Stomach (tissue), 9 donors: ENCODE results near the gene ZBTB7A. TPM values are rescaled to one million over a fixed set of nuclear protein-coding genes. Genes with fewer than 3 reads are reported as not detected.
A peak's percentile ranks its signal among the peaks of the same experiment; 100 is the strongest.

Experiments
- DNase-seq, 2 donors: peaks; one replicate each; pipeline versions ENCODE4 v3.0.0 to v3.0.0-alpha.2; 2013 to 2019
- H3K27ac ChIP-seq, 5 donors: fragments of 200-600 bp in 4 of 5; sonication (generic) in 4 of 5; one replicate each; pipeline ENCODE4 v1.5.1; 2013 to 2019; ENCODE audit warnings: mild to moderate bottlenecking in 1 of 5, moderate library complexity in 1 of 5
- H3K27me3 ChIP-seq, 3 donors: fragments of 200-600 bp; sonication (generic); one replicate each; pipeline ENCODE4 v1.5.1; 2017 to 2019; ENCODE audit warnings: mixed run types in 1 of 3
- H3K36me3 ChIP-seq, 4 donors: fragments of 200-600 bp; sonication (generic); 1 replicate in 3 of 4; 2 replicates in 1 of 4; pipeline ENCODE4 v1.5.1; 2016 to 2019
- H3K4me1 ChIP-seq, 4 donors: fragments of 200-600 bp; sonication (generic); one replicate each; pipeline ENCODE4 v1.5.1; 2016 to 2019
- H3K4me3 ChIP-seq, 4 donors: fragments of 200-600 bp; sonication (generic) in 3 of 4; one replicate each; pipeline ENCODE4 v1.5.1; 2016 to 2019; ENCODE audit warnings: mild to moderate bottlenecking in 1 of 4
- H3K9me3 ChIP-seq, 4 donors: fragments of 200-600 bp; sonication (generic); one replicate each; pipeline ENCODE4 v1.5.1; 2016 to 2019
- EP300 ChIP-seq: sonication (generic); formaldehyde crosslinking; IDR thresholded peaks from one replicate; pipeline ENCODE4 v1.6.1; 2017; ENCODE audit warnings: antibody characterized with exemption
- POLR2A ChIP-seq, 4 donors: fragments of 450-650 bp; IDR thresholded peaks; one replicate each; pipeline ENCODE4 v1.6.1; 2016; ENCODE audit warnings: antibody characterized with exemption in 4 of 4, control low read depth in 2 of 4, mild to moderate bottlenecking in 1 of 4, moderate library complexity in 1 of 4
- POLR2AphosphoS5 ChIP-seq, 3 donors: sonication (generic); formaldehyde crosslinking; IDR thresholded peaks; one replicate each; pipeline ENCODE4 v1.6.1; 2016; ENCODE audit warnings: antibody characterized with exemption in 3 of 3
- WGBS, 5 donors: extraction: QIAGEN DNeasy Blood & Tissue Kit in 3 of 5; methylation state at CpG; one replicate each; pipeline versions ENCODE4 v1.1.5 to v1.1.7; 2013 to 2018; 5-methylcytosine and 5-hydroxymethylcytosine counted together
- intact Hi-C: fragments of 100-400 bp; cut with DNase I; formaldehyde crosslinking; loops from one replicate; pipeline ENCODE4 v1.15.1; 2023; ENCODE audit warnings: low total_unique reads
- polyA plus RNA-seq, 3 donors: library from polyadenylated mRNA; stranded (reverse); fragments of 200-250 nt; gene quantifications; one replicate each; pipeline ENCODE4 v1.2.3, GENCODE V29; 2013
- total RNA-seq, 5 donors: library from RNA; depleted of rRNA; stranded (reverse); fragments of >200 nt; gene quantifications; one replicate each; pipeline versions ENCODE4 v1.1.0 to v1.2.3, GENCODE V29; 2014 to 2016
- TF ChIP-seq, protein P1 (sequence below), 7 experiments: fragments of 450-650 bp in 4 of 7; fragments of 200-600 bp in 3 of 7; sonication (generic) in 3 of 7; IDR thresholded peaks; one replicate each; pipeline ENCODE4 v1.5.1; 2016 to 2019; ENCODE audit warnings: antibody characterized with exemption in 7 of 7, control low read depth in 2 of 7, mild to moderate bottlenecking in 1 of 7
- donor health status: healthy with polysubstance abuse.
- donor health status: Bipolar disorder and iron deficiency.
- donor health status: healthy.

Gene ZBTB7A
- total and polyA plus RNA-seq, 8 donors, result 8.0 to 274 (median 35.5) TPM

DNA sequence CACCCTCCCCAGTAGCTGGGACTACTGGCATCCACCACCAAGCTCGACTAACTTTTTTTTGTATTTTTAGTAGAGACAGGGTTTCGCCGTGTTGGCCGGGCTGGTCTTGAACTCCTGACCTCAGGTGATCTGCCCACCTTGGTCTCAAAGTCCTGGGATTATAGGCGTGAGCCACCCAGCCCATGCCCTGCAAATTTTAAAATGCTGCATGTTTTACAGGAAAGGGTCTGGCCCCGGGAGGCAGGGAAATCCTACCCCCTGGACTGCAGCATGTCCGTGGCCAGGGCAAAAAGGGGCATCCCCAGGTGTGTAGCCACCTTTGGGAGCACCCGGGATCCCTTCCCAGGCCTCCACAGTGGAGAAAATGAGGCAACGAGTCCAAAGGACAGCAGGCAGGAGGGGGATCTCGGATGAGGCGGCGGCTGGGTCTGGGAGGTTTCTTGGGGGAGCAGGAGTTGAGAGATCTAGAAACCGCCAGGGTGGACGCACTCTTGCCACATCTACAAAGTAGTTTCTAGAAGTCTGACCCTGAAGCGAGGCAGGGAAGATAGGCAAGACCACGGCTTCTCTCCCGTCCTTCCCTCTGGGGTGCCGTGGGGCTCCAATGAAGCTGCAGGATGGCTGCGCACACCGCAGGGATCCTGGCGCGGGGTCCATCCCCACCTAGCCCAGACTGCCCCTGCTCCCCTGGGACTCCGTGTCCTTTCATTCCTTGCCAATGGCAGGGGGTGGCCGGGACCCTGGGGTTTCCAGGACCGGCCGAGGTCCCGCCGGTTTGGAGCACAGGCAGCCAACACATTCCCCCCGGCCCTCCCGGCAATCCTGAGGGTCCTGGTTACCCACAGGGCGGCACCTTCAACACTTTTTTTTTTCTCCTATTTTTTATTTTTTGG is 21.3 kb upstream of the ZBTB7A start:
- no peak for DNase-seq
- WGBS, 5 donors, result 84 to 88% (median 86%) methylated on average over 31 of the region's 31 CpGs
- peaks cover 15 to 55% (median 36%) of the 10 kb centered on the region in 4 donors for H3K4me1 ChIP-seq

GRCh38 chr19:4086411-4086867 is 19.7 kb upstream of the ZBTB7A start:
- peaks cover 15 to 58% (median 37%) of the 10 kb centered on the region in 4 donors for H3K4me1 ChIP-seq
- intact Hi-C loops, result no loop called here
- no peaks in the 10 kb centered on the region for H3K27me3 ChIP-seq
- H3K9me3 ChIP-seq, result no peaks in the 10 kb centered on the region
- WGBS, 5 donors, result 26 to 36% (median 30%) methylated on average over 14 to 17 of the region's 17 CpGs
- H3K36me3 ChIP-seq, result peaks cover 14 to 24% (median 23%) of the 10 kb centered on the region in 4 donors
- peak in 1 of 2 donors; percentile 42 for DNase-seq
- H3K4me3 ChIP-seq, result no peak overlapping the region
- no peak for TF ChIP-seq POLR2AphosphoS5 (IDR thresholded peaks at IDR 0.05)
- peak overlapping the region in 3 of 5 donors; percentile 35 to 46 (median 38) for H3K27ac ChIP-seq

More for the DNA sequence above, 21.3 kb upstream of the ZBTB7A start:
- no peaks in the 10 kb centered on the region for H3K9me3 ChIP-seq
- peak overlapping the region in 2 of 5 donors; percentile 8 to 20 for H3K27ac ChIP-seq
- no peak for TF ChIP-seq POLR2AphosphoS5 (IDR thresholded peaks at IDR 0.05)
- no peak for TF ChIP-seq EP300
- no peak for TF ChIP-seq POLR2A (IDR thresholded peaks at IDR 0.05)
- TF ChIP-seq, protein P1, sequence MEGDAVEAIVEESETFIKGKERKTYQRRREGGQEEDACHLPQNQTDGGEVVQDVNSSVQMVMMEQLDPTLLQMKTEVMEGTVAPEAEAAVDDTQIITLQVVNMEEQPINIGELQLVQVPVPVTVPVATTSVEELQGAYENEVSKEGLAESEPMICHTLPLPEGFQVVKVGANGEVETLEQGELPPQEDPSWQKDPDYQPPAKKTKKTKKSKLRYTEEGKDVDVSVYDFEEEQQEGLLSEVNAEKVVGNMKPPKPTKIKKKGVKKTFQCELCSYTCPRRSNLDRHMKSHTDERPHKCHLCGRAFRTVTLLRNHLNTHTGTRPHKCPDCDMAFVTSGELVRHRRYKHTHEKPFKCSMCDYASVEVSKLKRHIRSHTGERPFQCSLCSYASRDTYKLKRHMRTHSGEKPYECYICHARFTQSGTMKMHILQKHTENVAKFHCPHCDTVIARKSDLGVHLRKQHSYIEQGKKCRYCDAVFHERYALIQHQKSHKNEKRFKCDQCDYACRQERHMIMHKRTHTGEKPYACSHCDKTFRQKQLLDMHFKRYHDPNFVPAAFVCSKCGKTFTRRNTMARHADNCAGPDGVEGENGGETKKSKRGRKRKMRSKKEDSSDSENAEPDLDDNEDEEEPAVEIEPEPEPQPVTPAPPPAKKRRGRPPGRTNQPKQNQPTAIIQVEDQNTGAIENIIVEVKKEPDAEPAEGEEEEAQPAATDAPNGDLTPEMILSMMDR (IDR thresholded peaks at IDR 0.05), result no peak
- no peaks in the 10 kb centered on the region for H3K27me3 ChIP-seq
- intact Hi-C loops, result no loop called here
- no peak overlapping the region for H3K4me3 ChIP-seq
- peaks cover 18 to 40% (median 38%) of the 10 kb centered on the region in 4 donors for H3K36me3 ChIP-seq

GRCh38 chr19:4084547-4084877 is 17.8 kb upstream of the ZBTB7A start:
- intact Hi-C loops, result no loop called here
- TF ChIP-seq EP300 (no peak), POLR2A (IDR thresholded peaks at IDR 0.05) (no peak), POLR2AphosphoS5 (IDR thresholded peaks at IDR 0.05) (no peak)
- TF ChIP-seq, protein P1 (IDR thresholded peaks at IDR 0.05), result no peak
- H3K36me3 ChIP-seq, result peaks cover under 1 to 5% (median 5%) of the 10 kb centered on the region in 4 donors

DNA sequence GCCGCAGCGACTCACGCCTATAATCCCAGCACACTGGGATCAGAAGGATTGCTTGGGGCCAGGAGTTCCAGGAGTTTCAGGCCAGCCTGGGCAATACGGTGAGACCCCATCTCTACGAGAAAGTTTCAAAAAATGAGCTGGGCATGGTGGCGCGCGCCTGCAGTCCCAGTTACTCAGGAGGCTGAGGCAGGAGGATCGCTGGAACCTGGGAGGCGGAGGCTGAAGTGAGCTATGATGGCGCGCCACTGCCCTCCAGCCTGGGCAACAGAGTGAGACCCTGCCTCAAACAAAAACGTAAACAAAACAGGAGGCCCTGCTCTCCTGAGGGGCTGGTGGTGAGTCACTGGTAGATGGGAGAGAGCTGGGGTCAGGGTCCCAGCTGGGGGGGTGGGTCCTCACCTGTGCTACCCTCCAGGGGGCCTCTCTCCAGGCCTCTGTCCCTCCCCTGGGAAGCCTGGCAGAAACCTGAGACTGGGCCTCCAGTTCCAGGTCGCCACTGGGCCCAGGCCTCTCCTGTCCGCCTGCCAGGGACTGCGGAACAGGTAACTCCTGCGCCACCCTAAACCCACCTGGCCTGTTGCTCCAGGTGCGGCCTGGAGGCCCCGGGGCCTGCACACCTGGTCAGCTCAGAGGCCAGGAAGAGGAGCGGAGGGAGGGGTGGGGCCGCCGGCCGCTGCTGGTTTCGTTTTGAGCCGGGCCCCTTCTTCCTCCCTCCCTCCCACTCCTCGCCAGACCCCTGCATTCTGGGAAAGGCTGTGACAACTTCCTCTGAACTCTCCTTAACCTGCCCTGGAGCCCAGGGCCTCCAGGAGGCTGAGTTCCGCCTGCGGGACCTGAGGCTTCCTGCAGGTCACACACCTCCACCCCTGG is 17.2 kb upstream of the ZBTB7A start:
- Histone ChIP-seq H3K27ac (peak overlapping the region; percentile 71 to 83 (median 76)), H3K27me3 (no peaks in the 10 kb centered on the region), H3K4me1 (peaks cover 15 to 52% (median 32%) of the 10 kb centered on the region in 4 donors), H3K4me3 (peak overlapping the region in 3 of 4 donors; percentile 21 to 27 (median 22)), H3K36me3 (no peaks in the 10 kb centered on the region), H3K9me3 (no peaks in the 10 kb centered on the region)
- WGBS, 5 donors, result 45 to 73% (median 49%) methylated on average over 19 to 28 of the region's 28 CpGs
- peak in 1 of 3 donors; percentile 40 for TF ChIP-seq POLR2AphosphoS5 (IDR thresholded peaks at IDR 0.05)
- no peak for TF ChIP-seq EP300
- intact Hi-C loops, result no loop called here
- peak; percentile 89 to 91 for DNase-seq

More at GRCh38 chr19:4084547-4084877, 17.8 kb upstream of the ZBTB7A start:
- Histone ChIP-seq H3K4me1 (peaks cover 15 to 49% (median 34%) of the 10 kb centered on the region in 4 donors), H3K9me3 (no peaks in the 10 kb centered on the region), H3K27ac (peak overlapping the region; percentile 71 to 83 (median 76)), H3K4me3 (peak overlapping the region in 3 of 4 donors; percentile 21 to 27 (median 22)), H3K27me3 (no peaks in the 10 kb centered on the region)
- WGBS, 5 donors, result 36 to 69% (median 65%) methylated on average over 2 to 8 of the region's 8 CpGs
- no peak for DNase-seq

- no peaks in the 10 kb centered on the region for H3K36me3 ChIP-seq
- H3K4me1 ChIP-seq, result peaks cover 22 to 57% (median 44%) of the 10 kb centered on the region in 4 donors
- no peaks in the 10 kb centered on the region for H3K9me3 ChIP-seq
- DNase-seq, result no peak
- no peaks in the 10 kb centered on the region for H3K27me3 ChIP-seq
- TF ChIP-seq EP300 (no peak), POLR2AphosphoS5 (IDR thresholded peaks at IDR 0.05) (no peak), POLR2A (IDR thresholded peaks at IDR 0.05) (no peak)
- TF ChIP-seq, protein P1 (IDR thresholded peaks at IDR 0.05), result no peak
- H3K4me3 ChIP-seq, result no peak overlapping the region
- intact Hi-C loops, result no loop called here
- H3K27ac ChIP-seq, result peak overlapping the region in 1 of 5 donors; percentile 14
- WGBS, 5 donors, result 60 to 89% (median 86%) methylated on average over 6 to 9 of the region's 9 CpGs
These were observed 15.5 kb upstream of the ZBTB7A start for GRCh38 chr19:4082172-4082571.
